HL-60 (cell line): Measurements from ENCODE around the gene XPO1.
A peak's percentile ranks its signal among the peaks of the same experiment; 100 is the strongest.
"Not testable (repeated sequence)": the region's sequence is repeated elsewhere in the genome, so short reads cannot be mapped to it uniquely, and the experiment has no call there.

Experiments used
- DNase-seq, 2 experiments: peaks; one replicate each; pipeline ENCODE4 v3.0.0-alpha.2; 2010 to 2020; ENCODE audit warnings: low read depth in 1 of 2, low spot score in 1 of 2
- H3K27ac ChIP-seq: fragments of 250-450 bp; sonication (Bioruptor Pico); replicated peaks from 2 replicates; pipeline ENCODE4 v1.5.1; 2020; ENCODE audit warnings: mild to moderate bottlenecking, moderate library complexity
- H3K27me3 ChIP-seq: fragments of 250-450 bp; sonication (Bioruptor Pico); 2 replicates; pipeline ENCODE4 v1.5.1; 2021; ENCODE audit warnings: mild to moderate bottlenecking, moderate library complexity; ENCODE audit not compliant: insufficient read depth, poor library complexity, severe bottlenecking
- H3K4me3 ChIP-seq: replicated peaks from 2 replicates; pipeline ENCODE4 v1.5.1; 2011; ENCODE audit warnings: mild to moderate bottlenecking, control low read depth, low read length; ENCODE audit not compliant: insufficient read depth
- GABPA ChIP-seq: IDR thresholded peaks from 2 replicates; pipeline ENCODE4 v1.6.1; 2012; ENCODE audit warnings: low read depth
- POLR2AphosphoS5 ChIP-seq: IDR thresholded peaks from 2 replicates; pipeline ENCODE4 v1.6.1; 2012; ENCODE audit warnings: low read depth
- REST ChIP-seq: IDR thresholded peaks from 2 replicates; pipeline ENCODE4 v1.6.1; 2012; ENCODE audit warnings: low read depth; ENCODE audit not compliant: insufficient replicate concordance
- SPI1 ChIP-seq: IDR thresholded peaks from 2 replicates; pipeline ENCODE4 v1.6.1; 2012; ENCODE audit warnings: low read depth, mild to moderate bottlenecking, borderline replicate concordance
- TF ChIP-seq, protein P1 (sequence below): IDR thresholded peaks from one replicate; pipeline ENCODE4 v1.5.1; 2011; ENCODE audit warnings: low read length, control low read depth, inconsistent platforms; ENCODE audit not compliant: insufficient read depth

The XPO1 gene

GRCh38 chr2:61470122-61470951 lies 67.8 kb downstream of the XPO1 start:
- DNase-seq = peak in 1 of 2 experiments; percentile 71
- H3K4me3 ChIP-seq = peak overlapping the region; percentile 70
- no peak for TF ChIP-seq SPI1
- TF ChIP-seq POLR2AphosphoS5 = no peak
- TF ChIP-seq GABPA = no peak
- no peak for TF ChIP-seq REST
- TF ChIP-seq, protein P1, sequence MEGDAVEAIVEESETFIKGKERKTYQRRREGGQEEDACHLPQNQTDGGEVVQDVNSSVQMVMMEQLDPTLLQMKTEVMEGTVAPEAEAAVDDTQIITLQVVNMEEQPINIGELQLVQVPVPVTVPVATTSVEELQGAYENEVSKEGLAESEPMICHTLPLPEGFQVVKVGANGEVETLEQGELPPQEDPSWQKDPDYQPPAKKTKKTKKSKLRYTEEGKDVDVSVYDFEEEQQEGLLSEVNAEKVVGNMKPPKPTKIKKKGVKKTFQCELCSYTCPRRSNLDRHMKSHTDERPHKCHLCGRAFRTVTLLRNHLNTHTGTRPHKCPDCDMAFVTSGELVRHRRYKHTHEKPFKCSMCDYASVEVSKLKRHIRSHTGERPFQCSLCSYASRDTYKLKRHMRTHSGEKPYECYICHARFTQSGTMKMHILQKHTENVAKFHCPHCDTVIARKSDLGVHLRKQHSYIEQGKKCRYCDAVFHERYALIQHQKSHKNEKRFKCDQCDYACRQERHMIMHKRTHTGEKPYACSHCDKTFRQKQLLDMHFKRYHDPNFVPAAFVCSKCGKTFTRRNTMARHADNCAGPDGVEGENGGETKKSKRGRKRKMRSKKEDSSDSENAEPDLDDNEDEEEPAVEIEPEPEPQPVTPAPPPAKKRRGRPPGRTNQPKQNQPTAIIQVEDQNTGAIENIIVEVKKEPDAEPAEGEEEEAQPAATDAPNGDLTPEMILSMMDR = no peak
- no peaks in the 10 kb centered on the region for H3K27me3 ChIP-seq
- H3K27ac ChIP-seq = peak overlapping the region; percentile 76

DNA sequence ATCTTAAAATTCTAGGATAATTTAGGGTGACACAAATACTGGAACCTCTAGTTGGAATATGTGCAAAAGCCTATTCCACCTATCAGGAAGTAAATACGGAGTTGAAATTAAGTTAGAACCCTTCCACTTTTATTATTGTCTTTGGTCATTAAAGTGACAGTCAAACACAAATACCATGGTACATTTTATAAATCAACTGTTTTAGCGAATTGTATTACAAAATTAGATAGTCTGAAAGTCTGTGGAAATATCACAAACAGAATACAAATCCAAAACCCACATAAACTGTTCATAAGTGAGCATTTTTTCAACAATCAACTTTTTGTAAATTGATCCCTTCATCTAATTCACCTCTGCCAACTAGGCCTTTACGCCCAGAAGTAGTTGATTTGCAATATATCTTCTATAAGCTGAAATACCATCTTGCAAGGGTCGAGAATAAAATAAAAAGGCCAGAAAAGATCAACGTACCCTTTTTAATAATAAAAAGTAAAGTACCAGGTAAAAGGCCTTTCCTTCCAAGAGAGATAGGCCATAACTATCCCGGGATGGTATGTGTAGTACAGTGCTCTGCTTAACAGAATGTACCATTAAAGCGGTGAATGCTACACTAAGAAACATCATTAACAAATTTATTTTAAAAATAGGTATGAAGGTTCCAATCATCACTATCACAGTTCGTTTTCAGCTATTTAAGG lies 68.6 kb downstream of the XPO1 start:
- DNase-seq = no peak
- Histone ChIP-seq H3K4me3 (peak overlapping the region; percentile 70), H3K27me3 (no peaks in the 10 kb centered on the region), H3K27ac (peak overlapping the region; percentile 76)
- TF ChIP-seq, protein P1 = no peak
- TF ChIP-seq SPI1 = no peak
- no peak for TF ChIP-seq REST
- no peak for TF ChIP-seq GABPA
- no peak for TF ChIP-seq POLR2AphosphoS5

DNA sequence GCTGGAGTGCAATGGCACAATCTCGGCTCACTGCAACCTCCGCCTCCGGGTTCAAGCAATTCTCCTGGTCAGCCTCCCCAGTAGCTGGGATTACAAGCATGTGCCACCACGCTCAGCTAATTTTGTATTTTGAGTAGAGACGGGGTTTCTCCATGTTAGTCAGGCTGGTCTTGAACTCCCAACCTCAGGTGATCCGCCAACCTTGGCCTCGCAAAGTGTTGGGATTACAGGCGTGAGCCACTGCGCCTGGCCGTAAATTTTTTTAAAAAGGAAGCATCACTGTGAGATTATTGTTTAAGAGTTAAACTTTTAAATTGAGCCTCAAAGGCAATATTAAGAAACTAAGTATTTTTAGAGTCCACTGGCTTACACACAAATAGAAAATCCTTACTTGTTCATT lies 69.9 kb downstream of the XPO1 start:
- peak overlapping the region; percentile 76; the same call in 1 of the 2 replicates for H3K27ac ChIP-seq
- not testable (repeated sequence) for H3K4me3 ChIP-seq, H3K27me3 ChIP-seq, DNase-seq

GRCh38 chr2:61465045-61465444 lies 73.1 kb downstream of the XPO1 start:
- TF ChIP-seq POLR2AphosphoS5 = no peak
- TF ChIP-seq, protein P1 = no peak
- TF ChIP-seq SPI1 = no peak
- TF ChIP-seq GABPA = no peak
- TF ChIP-seq REST = no peak
- no peak for DNase-seq
- H3K4me3 ChIP-seq = no peak overlapping the region
- no peak overlapping the region for H3K27ac ChIP-seq
- no peaks in the 10 kb centered on the region for H3K27me3 ChIP-seq
